ENCODE measurements around the gene HES1.

The HES1 gene

DNA sequence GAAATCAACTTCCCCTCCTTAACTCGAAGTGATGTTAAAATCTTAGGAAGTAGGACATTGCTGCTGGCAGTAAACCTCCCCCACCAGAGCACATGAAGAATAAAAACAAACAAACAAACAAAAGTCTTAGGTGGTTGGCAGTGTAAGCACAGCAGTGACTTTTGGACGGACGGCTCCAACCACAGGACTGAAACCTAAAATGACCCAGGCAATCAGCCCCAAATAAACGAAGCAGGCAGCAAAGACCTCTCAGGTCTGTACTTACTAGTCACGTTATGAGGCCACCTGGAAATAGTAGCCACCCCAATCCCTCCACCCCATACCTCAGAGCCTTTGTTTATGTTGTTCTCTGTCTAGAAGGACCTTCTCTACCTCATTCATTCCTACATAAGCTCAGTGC is 33.5 kb upstream of the HES1 start:
- DNase-seq (ENCODE audit: low read depth): no peak

DNA sequence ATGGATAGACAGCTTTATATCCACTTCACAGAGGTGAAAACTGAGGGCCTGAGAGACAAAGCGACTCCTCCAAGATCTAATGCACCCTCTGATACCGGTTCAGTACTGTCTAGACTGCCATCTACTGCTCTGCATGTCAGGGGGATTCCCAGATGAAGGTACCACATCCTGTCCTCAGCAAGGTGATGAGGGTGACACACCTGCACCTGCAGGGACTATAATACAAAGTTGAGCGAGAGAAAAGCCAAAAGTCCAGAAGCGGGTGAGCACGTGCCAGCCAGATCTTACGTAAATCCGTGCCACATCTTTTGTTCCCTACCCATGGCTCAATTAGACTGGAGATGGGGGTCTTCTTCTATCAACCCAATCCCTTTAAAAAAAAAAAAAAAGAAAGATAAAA is 32.4 kb upstream of the HES1 start:
- no peak for DNase-seq (ENCODE audit: low read depth)

DNA sequence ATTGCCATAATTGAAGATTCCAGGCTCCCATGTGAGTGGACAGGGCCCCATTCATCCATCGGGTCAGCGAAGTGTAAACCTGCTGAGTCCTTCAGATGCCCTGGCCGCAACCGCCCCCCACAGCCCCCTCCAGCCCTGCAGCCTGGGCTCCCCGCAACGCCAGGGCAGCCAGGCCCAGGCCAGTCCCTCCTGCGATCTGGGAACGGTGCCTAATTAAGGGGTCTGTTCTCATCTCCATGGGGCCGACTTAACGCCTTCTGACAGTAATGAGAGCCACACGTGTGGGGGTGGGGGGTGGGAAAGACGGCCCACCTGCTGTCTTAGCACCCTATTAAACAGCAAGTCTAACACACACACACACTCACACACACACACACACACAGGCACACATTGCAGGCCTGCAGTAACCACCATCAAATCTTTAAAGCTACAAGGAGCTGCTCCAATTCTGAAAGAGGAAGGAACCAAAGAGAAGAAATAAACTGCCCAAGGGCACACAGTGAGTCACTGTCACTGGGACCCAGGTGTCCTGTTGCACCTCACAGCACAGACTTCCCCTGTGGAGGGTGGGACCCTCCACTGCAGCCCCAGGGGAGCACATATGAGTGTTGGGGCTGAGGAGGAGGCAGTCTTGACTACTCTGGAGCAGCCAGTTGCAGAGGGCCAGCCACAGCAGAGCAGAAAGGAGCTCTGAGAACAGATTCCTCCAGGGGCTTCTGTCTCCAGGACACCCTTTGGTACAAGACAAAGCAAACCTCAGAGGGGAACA is 31.8 kb upstream of the HES1 start:
- no peak for DNase-seq (ENCODE audit: low read depth)

DNA sequence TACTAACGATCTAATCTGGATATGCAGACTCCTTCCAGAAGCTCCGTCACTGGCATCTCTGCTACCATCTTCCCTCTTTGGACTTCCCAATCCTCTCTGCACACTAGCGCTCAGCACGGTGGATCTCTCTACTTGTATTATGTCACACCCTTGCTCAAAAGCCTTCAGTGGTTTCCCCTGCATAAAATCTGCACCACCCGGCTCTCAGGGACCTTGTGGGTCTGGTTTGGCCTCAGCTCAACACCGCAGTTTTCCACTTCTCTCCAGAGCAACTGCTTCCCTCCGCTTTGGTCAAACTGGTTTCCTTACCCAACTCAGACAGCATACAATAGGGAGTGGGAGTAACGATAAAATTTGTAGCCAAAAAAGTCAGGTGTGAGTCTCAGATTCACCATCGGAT is 30.7 kb upstream of the HES1 start:
- no peak for DNase-seq (ENCODE audit: low read depth)

DNA sequence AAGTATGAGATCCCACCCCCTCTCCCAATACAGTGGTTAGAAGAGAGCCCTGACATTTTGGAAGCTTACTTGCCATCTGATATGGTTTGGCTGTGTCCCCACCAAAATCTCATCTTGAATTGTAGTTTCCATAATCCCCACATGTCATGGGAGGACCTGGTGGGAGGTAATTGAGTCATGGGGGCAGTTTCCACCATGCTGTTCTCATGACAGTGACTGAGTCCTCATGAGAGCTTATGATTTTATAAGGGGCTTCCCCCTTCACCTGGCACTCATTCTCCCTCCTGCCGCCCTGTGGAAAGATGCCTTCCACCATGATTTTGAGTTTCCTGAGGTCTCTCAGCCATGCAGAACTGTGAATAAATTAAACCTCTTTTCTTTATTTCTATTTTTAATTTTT is 28.8 kb upstream of the HES1 start:
- DNase-seq (ENCODE audit: low read depth): no peak

DNA sequence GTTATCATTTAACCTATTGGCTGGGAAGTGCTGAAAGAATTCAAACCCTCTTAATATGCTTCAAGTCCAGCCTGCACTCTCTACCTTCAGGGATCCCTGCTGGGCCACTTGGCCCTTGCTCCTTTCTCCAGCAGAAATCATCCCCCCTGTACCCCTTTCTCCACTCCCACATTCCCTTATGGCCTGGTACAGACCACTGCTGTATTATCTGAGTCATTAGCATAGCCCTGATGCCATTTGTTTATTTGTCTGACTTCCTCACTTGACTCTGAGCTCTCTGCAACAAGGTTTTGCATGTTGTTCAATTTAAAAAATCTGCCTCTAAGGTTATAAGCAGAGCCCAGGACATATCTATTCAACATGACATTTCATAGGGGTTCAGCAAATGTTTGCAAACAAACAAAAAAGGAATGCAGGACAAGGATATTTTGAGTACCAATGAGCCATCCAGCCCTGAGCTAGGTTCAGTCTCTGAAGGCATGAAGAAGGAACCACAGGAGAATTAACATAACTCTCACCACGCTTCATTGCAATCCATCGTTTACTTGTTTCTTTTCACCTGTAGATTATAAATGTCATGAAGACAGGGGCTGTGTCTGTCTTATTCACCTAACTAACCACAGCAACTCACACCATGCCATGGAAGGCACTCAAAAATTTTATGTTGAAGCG is 26.6 kb upstream of the HES1 start:
- DNase-seq (ENCODE audit: low read depth): no peak

DNA sequence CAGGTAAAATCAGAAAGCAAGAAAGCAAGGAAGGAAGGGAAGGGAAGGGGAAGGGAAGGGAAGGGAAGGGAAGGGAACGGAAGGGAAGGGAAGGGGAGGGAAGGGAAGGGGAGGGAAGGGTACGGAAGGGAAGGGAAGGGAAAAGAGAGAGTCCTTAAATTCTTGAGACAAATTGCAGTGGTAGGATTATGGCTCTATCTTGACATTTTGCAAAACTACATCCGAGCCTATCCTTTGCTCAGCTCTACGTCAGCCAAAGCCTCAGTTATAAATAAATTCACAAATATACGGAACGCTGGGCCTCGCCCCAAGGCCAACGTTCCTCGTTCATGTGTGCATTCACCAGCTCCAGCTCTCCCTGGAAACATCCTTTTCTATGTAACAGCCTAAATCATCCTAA is 25.5 kb upstream of the HES1 start:
- no peak for DNase-seq (ENCODE audit: low read depth)

DNA sequence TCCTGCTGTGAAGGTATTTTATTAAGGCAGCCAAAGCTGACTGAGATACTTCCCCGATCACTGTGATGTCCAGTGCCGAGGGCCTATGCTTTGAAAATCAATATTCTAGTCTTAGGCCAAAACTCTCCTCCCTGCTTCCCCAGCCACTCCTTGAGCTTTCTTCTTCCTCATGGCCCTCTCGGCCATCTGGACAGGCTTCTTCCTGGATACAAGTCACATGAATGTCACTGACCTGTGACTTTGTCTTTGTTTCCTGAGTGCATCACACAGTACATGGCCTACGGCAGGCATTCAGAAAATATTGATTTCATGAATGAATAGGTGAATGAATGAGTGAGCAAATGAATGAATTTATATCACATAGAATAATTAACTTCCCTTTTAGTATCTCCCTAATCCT is 24.6 kb upstream of the HES1 start:
- DNase-seq (ENCODE audit: low read depth): no peak

DNA sequence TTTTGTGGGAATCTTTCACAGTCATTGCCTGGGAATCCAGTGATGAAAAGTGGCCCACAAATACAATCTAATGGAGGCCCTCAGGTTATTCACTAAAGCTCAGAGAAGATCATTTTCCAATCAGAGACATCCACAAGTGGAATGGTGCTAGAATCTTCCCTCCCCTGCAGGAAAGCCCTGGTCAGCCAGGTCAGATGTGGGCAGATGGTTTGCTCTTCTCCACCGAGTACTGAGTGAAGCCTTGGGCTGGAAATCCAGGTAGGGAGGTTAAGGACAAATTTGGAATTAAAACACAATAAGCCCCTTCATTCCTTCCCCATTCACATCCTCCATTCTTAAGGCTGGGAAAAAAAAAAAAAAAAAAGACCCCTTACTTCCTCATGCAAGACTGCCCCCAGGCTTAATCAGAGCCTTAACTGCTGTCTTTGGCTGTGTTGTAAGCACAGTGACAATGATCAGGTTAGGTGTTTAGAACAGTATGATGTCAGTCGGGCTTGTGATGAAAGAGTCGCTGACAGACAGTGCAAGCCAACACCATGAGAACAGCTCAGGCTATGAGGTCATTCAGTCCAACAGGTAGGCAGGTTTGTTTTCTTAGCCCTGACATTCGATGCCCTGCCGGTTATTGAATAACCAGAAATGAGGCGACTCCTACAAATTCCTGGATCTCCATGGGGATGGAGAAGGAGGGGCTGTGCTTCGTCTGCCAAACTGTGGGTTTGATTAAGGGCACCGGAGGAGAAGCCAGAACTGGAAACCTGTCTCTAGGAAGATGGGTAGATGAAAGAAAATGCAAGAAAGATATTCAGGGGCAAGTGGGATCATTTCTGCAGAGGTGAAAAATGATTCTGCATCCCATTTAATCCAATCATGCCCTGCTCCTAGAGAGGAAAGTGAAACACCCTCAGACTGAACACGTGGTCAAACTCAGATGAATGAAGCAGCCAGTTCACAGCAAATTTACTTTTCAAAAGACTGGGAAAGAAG is 23.5 kb upstream of the HES1 start:
- no peak for DNase-seq (ENCODE audit: low read depth)

DNA sequence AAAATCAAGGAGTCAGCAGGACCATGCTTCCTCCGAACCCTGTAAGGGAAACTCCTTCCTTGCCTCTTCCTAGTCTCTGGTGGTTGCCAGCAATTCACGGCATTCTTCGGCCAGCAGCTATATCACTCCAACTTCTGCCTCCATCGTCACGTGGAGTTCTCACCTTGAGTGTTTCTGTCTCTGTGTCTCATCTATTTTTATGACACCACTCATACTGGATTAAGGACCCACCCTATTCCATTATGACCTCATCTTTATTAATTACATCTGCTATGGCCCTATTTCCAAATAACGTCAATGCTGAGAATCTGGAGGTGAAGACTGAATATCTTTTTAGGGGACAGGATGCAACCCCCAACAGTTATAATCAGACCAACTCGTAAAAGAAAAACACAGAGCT is 21.8 kb upstream of the HES1 start:
- no peak for DNase-seq (ENCODE audit: low read depth)

- DNase-seq (ENCODE audit: low read depth): no peak
Measured at GRCh38 chr3:194117104-194117845, 18.7 kb upstream of the HES1 start.

- DNase-seq (ENCODE audit: low read depth): no peak
Measured at GRCh38 chr3:194118920-194119319, 17.0 kb upstream of the HES1 start.

- no peak for DNase-seq (ENCODE audit: low read depth)
Measured at GRCh38 chr3:194119831-194120590, 15.9 kb upstream of the HES1 start.

DNA sequence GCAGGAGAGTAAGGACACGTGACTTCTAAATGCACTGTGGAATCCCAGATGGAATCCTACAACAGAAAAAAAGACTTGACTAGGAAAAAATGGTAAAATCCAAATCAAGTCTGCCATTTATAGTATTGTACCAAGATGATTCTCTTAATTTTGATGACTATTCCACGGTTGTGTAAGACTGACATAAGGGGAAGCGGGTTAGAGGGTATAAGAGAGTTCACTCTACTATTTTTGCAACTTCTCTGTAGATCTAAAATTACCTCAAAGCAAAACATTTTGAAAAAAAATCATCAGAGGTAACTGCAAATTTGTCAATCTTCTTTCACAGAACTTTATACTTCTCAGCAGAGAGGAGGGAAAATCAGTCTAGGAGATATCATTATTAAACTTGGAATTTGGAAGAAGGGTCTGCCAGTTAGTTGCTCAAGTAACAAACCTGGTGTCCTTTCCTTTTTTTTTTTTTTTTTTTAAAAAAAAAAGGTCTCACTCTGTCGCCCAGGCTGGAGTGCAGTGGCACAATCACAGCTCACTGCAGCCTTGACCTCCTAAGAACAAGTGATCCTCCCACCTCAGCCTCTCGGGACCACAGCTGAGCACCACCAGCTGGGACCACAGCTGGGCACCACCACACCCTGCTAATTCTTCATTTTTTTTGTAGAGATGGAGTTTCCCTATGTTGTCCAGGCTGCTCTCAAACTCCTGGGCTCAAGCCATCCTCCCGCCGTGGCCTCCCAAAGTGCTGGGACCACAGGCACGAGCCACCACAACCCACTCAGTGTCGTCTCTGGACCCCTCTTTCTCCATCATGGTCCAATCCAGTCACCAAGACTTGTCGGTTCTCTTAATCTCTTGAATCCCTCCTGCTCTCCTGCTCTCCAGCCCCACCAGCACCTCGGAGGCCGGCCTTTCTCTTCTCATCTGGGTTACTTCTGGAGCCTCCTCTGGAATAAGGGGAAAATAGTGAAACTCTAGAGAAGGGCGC is 14.9 kb upstream of the HES1 start:
- no peak for DNase-seq (ENCODE audit: low read depth)

DNA sequence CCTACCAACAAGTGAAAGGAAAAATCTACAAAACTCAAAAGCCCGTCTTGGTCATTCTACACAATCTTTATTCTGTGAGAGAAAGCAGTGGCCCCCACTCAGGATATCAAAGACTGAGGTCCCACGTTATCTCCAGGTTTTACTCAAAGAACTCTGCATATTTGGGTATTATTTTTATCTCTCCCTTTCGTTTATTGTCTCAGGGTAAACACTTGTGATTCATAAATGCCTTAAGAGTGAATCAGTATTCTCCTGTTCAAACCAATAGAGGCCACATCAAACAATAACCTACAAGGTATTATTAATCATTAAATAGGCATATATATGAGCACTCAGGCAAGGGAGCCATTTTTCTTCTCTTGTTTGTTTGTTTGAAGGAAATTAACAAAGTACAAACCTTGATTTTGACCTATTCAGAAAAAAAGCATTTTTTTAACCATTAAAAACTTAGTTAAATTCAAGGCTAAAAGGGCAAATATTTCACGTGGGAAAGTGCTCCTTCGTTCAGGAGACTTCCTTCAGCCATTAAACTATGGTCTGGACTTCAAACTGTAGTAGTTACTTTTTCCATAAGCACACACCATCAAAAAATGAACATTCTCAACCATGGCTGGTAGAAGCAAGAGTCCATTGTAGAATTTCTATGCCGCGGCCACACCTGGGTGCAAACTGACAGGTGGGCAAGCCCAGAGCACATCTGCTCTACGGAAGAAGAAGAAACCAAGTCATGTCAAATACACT is 13.9 kb upstream of the HES1 start:
- no peak for DNase-seq (ENCODE audit: low read depth)

DNA sequence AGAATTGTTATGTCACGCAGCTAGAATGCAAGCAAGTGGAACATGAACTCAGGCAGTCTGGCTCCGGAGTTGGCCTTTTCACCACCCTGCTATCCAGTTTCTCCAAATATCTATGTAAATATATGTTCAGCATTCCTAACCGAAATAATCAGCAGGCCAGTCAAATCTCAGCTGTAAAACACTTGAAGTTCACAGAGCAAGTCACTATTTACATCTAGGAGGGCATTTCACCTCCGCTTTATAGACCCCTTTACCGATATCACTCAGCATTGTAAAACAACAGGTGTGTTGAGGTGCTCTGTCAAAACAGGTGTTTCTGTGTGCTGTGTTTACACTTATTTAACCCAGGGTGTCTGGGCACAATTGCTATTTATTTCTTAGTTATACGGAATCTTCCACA is 12.2 kb upstream of the HES1 start:
- DNase-seq (ENCODE audit: low read depth): no peak

- no peak for DNase-seq (ENCODE audit: low read depth)
Measured at GRCh38 chr3:194124193-194124592, 11.8 kb upstream of the HES1 start.

- DNase-seq (ENCODE audit: low read depth): no peak
Measured at GRCh38 chr3:194125442-194125841, 10.5 kb upstream of the HES1 start.

DNA sequence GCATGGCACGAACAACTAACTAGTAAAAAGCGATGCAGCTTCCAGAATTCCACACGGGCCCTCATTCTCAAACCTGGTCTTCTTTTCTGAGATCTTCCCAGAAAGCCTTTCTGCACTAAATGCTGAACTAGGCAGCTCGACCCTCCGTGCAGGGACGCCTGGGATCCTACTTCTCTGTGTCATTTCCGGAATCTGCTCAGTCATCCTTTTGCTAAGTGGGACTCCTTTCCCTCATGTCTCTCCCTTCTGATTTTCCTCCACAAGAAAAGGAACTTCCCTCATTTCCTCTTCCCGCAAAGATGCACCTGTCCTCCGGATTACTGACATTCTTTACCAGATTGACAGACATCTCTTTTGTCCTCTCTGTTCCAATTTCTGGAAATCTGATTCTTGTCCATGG is 9.2 kb upstream of the HES1 start:
- no peak for DNase-seq (ENCODE audit: low read depth)
